ENCODE measurements around the gene SETD9. TPM values are rescaled to one million over a fixed set of nuclear protein-coding genes. Genes with fewer than 3 reads are reported as not detected.
A peak's percentile ranks its signal among the peaks of the same experiment; 100 is the strongest.

SETD9 gene
- total RNA-seq, 3 donors from 2014 or later: 11.1 to 23.8 (median 18.9) TPM

DNA sequence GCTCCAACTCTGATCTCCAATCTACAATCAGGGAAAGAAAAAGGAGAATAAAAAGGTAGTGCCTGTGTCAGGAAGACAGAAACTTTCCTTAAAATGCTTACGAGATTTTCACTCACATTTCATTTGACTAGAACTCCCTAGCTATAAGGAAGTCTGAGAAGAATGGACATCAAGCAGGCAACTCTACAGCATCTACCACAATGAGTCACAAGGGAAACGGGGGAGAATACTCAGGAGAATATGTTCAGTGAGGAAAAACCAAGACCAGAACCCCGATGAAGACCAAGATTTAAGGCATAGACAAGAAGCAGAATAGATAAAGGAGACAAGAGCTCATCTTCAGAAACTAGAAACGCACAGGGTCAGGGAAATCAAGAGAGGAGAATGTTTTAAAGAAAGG is 9.0 kb upstream of the SETD9 start:
- no peaks in the 10 kb centered on the region for H3K9me3 ChIP-seq
- TF ChIP-seq, protein P1, sequence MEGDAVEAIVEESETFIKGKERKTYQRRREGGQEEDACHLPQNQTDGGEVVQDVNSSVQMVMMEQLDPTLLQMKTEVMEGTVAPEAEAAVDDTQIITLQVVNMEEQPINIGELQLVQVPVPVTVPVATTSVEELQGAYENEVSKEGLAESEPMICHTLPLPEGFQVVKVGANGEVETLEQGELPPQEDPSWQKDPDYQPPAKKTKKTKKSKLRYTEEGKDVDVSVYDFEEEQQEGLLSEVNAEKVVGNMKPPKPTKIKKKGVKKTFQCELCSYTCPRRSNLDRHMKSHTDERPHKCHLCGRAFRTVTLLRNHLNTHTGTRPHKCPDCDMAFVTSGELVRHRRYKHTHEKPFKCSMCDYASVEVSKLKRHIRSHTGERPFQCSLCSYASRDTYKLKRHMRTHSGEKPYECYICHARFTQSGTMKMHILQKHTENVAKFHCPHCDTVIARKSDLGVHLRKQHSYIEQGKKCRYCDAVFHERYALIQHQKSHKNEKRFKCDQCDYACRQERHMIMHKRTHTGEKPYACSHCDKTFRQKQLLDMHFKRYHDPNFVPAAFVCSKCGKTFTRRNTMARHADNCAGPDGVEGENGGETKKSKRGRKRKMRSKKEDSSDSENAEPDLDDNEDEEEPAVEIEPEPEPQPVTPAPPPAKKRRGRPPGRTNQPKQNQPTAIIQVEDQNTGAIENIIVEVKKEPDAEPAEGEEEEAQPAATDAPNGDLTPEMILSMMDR (IDR thresholded peaks at IDR 0.05): no peak
- DNase-seq (no peak), ATAC-seq (no peak)
- no peaks in the 10 kb centered on the region for H3K4me1 ChIP-seq (ENCODE audit: low read depth)
- intact Hi-C loops (cut with DNase I, micrococcal nuclease): loop anchor here (10.0 kb wide), 2 partner anchors 234 to 324 kb away; no protein-coding TSS in a partner anchor
- no peak overlapping the region for H3K4me3 ChIP-seq
- no peaks in the 10 kb centered on the region for H3K36me3 ChIP-seq (ENCODE audit: low read depth)

DNA sequence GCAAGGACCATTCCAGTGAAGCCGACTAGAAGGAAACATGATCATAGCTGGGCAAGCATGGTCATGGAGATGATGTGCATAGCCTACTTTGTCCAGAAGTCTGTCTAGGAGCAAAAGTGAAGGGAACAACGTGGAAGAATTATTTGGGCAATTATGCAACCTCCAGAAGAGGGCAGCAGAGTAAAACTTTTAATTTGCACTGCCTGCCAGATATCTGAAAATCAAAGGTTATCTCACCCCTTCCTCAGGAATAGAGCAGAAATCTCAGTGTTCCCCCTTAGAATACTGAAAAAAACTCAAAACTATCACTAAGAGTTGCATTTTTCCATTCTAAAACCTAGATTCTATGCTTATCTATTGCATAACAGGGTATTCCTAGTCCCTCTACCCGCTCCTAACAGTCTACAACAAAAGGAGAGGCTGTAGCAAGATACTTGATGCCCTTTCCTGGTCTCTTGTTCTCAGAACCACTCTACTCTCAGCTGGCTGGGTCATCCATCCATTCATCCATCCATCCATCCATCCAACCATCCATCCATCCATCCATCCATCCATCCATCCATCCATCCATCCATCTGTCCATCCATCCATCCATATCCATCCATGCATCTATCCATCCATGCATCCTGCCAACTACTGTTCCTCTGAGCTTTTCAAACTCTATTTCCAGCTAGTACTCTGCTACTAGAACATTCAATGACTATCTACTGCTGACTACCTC is 8.4 kb upstream of the SETD9 start:
- intact Hi-C loops (cut with DNase I, micrococcal nuclease): loop anchor here (10.0 kb wide), 2 partner anchors 234 to 324 kb away; no protein-coding TSS in a partner anchor
- ATAC-seq (peak; percentile 74), DNase-seq (peak in 1 of 3 donors; percentile 71)
- no peaks in the 10 kb centered on the region for H3K36me3 ChIP-seq (ENCODE audit: low read depth)
- H3K4me3 ChIP-seq: no peak overlapping the region
- H3K9me3 ChIP-seq: no peaks in the 10 kb centered on the region
- TF ChIP-seq, protein P1 (IDR thresholded peaks at IDR 0.05): peak; percentile 40
- no peaks in the 10 kb centered on the region for H3K4me1 ChIP-seq (ENCODE audit: low read depth)

DNA sequence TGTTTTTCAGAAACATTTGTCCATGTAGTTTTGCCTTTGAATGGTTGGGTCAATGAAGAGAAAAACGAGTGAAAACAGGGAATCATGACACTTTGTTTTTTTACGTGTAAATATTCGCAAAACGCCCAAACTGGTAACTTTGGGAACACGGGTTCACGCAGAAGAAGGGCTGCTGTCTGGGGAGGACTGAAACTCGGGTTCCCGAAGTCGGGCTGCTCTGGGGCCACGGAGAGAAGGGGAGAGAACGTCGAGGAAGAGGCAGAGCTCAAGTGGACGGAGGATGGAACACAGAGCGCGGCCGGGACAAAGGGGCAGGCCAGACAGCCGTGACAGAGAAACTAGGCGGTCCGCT is 478 bp upstream of the SETD9 start:
- TF ChIP-seq, protein P1 (IDR thresholded peaks at IDR 0.05): no peak
- peak overlapping the region; percentile 31 for H3K4me3 ChIP-seq
- H3K9me3 ChIP-seq: no peaks in the 10 kb centered on the region
- H3K36me3 ChIP-seq (ENCODE audit: low read depth): no peaks in the 10 kb centered on the region
- peak in 2 of 3 donors; percentile 80 to 87 for DNase-seq
- peak; percentile 70 for ATAC-seq
- intact Hi-C loops (cut with DNase I, micrococcal nuclease): loop anchor here (10.0 kb wide), 2 partner anchors 226 to 316 kb away; no protein-coding TSS in a partner anchor
- peaks cover 7% of the 10 kb centered on the region for H3K4me1 ChIP-seq (ENCODE audit: low read depth)

DNA sequence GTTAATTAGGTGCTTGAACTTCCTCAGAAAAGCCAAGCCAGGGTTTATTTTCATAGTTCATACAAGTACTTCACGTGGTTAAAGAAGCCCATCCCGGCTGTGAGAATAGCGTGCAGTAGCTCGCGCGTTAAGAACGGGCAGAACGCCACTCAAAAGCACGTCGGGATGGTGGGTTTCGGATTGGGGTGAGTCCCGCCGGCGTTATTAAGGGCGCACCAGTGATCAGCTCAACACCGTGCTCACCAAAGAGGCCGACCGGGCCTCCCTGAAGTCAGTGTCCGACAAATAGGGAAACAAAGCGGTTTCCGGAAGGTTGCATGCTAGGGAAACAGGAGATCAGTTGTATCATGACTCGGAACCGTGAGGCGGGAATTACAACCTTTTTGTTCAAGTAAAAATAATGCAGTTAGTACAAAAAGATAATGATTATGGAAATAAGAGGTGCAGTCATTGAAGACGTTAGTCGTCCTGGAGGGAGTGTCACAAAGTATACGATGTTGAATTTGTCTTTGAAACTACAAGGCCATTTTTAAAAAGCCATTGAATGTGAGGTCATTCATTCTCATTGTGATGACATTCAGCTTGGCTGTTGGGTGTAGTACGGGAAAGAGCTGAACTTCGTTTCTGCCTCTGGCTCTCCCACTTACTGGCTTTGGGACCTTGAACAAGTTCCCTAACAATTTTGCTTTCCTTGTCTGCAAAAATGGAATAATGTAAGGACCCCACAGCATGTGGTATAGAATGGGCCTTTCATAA is 992 bp downstream of the SETD9 start:
- TF ChIP-seq, protein P1 (IDR thresholded peaks at IDR 0.05): no peak
- intact Hi-C loops (cut with DNase I, micrococcal nuclease): no loop called here

DNA sequence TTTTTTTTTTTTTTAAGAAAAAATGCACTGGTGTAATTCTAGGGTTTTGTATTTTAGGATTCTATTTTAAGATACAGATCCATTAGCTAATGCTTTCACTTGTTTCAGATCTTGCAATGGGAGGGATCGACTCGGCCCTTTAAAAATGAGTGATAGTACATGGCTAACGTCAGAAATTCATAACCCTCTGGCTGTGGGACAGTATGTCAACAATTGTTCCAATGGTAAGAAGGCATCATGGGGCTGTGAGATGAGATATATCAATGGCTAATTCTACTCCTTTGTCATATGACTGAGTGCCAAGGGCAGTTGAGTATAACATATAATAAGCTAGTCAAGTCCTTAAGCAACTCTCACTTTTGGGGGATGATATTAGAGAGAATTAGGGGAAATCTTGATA is 4.4 kb downstream of the SETD9 start:
- intact Hi-C loops (cut with DNase I, micrococcal nuclease): no loop called here
- TF ChIP-seq, protein P1 (IDR thresholded peaks at IDR 0.05): no peak
- Histone ChIP-seq H3K36me3 (ENCODE audit: low read depth) (no peaks in the 10 kb centered on the region), H3K4me3 (no peak overlapping the region), H3K4me1 (ENCODE audit: low read depth) (peaks cover under 1% of the 10 kb centered on the region), H3K9me3 (no peaks in the 10 kb centered on the region)
- ATAC-seq (no peak), DNase-seq (no peak)

More for the DNA sequence above, 992 bp downstream of the SETD9 start:
- peak; percentile 19 for ATAC-seq
- DNase-seq: peak; percentile 62 to 76 (median 75)
- Histone ChIP-seq H3K4me3 (peak overlapping the region; percentile 31), H3K36me3 (ENCODE audit: low read depth) (no peaks in the 10 kb centered on the region), H3K9me3 (no peaks in the 10 kb centered on the region), H3K4me1 (ENCODE audit: low read depth) (peaks cover 7% of the 10 kb centered on the region)
